Right atrium auricular region (tissue), 2 donors: Measurements from ENCODE around the gene UBE2S. TPM values are rescaled to one million over a fixed set of nuclear protein-coding genes. Genes with fewer than 3 reads are reported as not detected.
"Not testable (repeated sequence)": the region's sequence is repeated elsewhere in the genome, so short reads cannot be mapped to it uniquely, and the experiment has no call there.

ENCODE experiments used
- DNase-seq: peaks from one replicate; pipeline ENCODE4 v3.0.0-alpha.2; 2019; ENCODE audit warnings: low spot score
- H3K27ac ChIP-seq, 2 donors: fragments of 200-600 bp; sonication (generic); 1 replicate in 1 of 2; 2 replicates in 1 of 2; pipeline ENCODE4 v1.5.1; 2016 to 2019
- H3K27me3 ChIP-seq, 2 donors: fragments of 200-600 bp; sonication (generic); one replicate each; pipeline versions ENCODE4 v1.5.1 to v1.6.0; 2017 to 2019
- H3K36me3 ChIP-seq: fragments of 200-600 bp; sonication (generic); one replicate; pipeline ENCODE4 v1.5.1; 2016
- H3K4me1 ChIP-seq, 2 donors: fragments of 200-600 bp; sonication (generic); one replicate each; pipeline versions ENCODE4 v1.5.1 to v1.6.0; 2017 to 2019
- H3K4me3 ChIP-seq, 2 donors: fragments of 200-600 bp; sonication (generic); 1 replicate in 1 of 2; 2 replicates in 1 of 2; pipeline ENCODE4 v1.5.1; 2017 to 2019; ENCODE audit warnings: mild to moderate bottlenecking in 1 of 2, moderate library complexity in 1 of 2
- H3K9me3 ChIP-seq, 2 donors: fragments of 200-600 bp; sonication (generic); one replicate each; pipeline ENCODE4 v1.5.1; 2019
- total RNA-seq, 2 donors: library from RNA; depleted of rRNA; stranded (reverse); fragments of >200 nt; gene quantifications; one replicate each; pipeline ENCODE4 v1.1.0, GENCODE V29; 2016
- TF ChIP-seq, protein P1 (sequence below), 2 donors: fragments of 200-600 bp; sonication (generic); IDR thresholded peaks; one replicate each; pipeline ENCODE4 v1.5.1; 2019; ENCODE audit warnings: antibody characterized with exemption in 2 of 2

The UBE2S gene
- total RNA-seq, 2 donors from 2014 or later: 19.1 to 22.0 TPM

DNA sequence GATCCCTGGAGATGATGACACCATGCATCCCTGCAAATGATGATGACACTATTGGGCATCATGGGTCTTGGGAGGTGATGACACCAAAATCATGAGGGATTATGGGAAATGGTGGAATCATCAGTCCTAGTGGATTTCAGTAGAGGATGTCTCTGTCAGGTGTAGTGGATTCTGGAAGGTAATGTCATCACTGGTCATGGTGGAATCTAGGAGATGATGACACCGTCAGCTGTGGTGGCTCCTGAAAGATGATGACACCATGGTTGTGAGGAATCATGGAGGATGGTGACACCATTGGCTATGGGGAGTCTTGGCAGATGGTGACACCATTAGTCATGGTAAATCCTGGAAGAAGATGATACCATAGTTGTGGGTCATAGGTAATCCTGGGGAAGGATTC lies 23.6 kb upstream of the UBE2S start:
- DNase-seq: no peak
- Histone ChIP-seq H3K4me1 (no peaks in the 10 kb centered on the region), H3K9me3 (no peaks in the 10 kb centered on the region), H3K36me3 (no peaks in the 10 kb centered on the region), H3K27me3 (peaks cover 0 to 16% of the 10 kb centered on the region in 2 donors), H3K4me3 (no peak overlapping the region), H3K27ac (no peak overlapping the region)
- TF ChIP-seq, protein P1, sequence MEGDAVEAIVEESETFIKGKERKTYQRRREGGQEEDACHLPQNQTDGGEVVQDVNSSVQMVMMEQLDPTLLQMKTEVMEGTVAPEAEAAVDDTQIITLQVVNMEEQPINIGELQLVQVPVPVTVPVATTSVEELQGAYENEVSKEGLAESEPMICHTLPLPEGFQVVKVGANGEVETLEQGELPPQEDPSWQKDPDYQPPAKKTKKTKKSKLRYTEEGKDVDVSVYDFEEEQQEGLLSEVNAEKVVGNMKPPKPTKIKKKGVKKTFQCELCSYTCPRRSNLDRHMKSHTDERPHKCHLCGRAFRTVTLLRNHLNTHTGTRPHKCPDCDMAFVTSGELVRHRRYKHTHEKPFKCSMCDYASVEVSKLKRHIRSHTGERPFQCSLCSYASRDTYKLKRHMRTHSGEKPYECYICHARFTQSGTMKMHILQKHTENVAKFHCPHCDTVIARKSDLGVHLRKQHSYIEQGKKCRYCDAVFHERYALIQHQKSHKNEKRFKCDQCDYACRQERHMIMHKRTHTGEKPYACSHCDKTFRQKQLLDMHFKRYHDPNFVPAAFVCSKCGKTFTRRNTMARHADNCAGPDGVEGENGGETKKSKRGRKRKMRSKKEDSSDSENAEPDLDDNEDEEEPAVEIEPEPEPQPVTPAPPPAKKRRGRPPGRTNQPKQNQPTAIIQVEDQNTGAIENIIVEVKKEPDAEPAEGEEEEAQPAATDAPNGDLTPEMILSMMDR (IDR thresholded peaks at IDR 0.05): no peak

GRCh38 chr19:55426042-55426441 lies 18.5 kb upstream of the UBE2S start:
- no peaks in the 10 kb centered on the region for H3K36me3 ChIP-seq
- no peak overlapping the region for H3K27ac ChIP-seq
- H3K4me3 ChIP-seq: no peak overlapping the region
- peaks cover 0 to 7% of the 10 kb centered on the region in 2 donors for H3K27me3 ChIP-seq
- TF ChIP-seq, protein P1 (IDR thresholded peaks at IDR 0.05): no peak
- no peak for DNase-seq
- no peaks in the 10 kb centered on the region for H3K9me3 ChIP-seq
- H3K4me1 ChIP-seq: no peaks in the 10 kb centered on the region

DNA sequence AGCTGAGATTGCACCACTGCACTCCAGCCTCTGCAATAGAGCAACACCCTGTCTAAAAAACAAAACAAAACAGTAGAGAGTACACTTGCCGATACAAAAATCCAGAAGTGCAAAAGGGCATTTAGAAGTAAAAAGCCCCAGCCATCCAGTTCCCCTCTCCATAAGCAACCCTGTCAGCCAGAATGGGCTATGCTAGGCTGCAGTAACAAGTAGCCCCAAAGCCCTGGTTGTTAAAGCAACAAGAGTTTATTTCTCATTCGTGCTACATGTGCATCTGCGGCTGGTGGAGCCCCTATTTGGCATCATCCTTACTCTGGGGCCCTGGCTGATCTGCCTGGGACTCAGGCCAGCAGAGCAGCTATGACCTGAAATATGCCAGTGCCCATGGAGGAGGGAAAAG lies 16.9 kb upstream of the UBE2S start:
- TF ChIP-seq, protein P1 (IDR thresholded peaks at IDR 0.05): no peak
- peaks cover 0 to 1% of the 10 kb centered on the region in 2 donors for H3K27me3 ChIP-seq
- no peaks in the 10 kb centered on the region for H3K36me3 ChIP-seq
- no peak for DNase-seq
- no peak overlapping the region for H3K27ac ChIP-seq
- no peaks in the 10 kb centered on the region for H3K9me3 ChIP-seq
- H3K4me1 ChIP-seq: no peaks in the 10 kb centered on the region
- no peak overlapping the region for H3K4me3 ChIP-seq

GRCh38 chr19:55423225-55424005 lies 15.8 kb upstream of the UBE2S start:
- Histone ChIP-seq H3K27ac (no peak overlapping the region), H3K36me3 (no peaks in the 10 kb centered on the region), H3K9me3 (no peaks in the 10 kb centered on the region), H3K4me1 (no peaks in the 10 kb centered on the region), H3K4me3 (no peak overlapping the region), H3K27me3 (no peaks in the 10 kb centered on the region)
- TF ChIP-seq, protein P1 (IDR thresholded peaks at IDR 0.05): no peak
- DNase-seq: no peak

- not testable (repeated sequence) for H3K4me1 ChIP-seq, H3K4me3 ChIP-seq, H3K9me3 ChIP-seq, H3K36me3 ChIP-seq, DNase-seq, H3K27me3 ChIP-seq, H3K27ac ChIP-seq
Measured at GRCh38 chr19:55421281-55421680, 13.7 kb upstream of the UBE2S start.

DNA sequence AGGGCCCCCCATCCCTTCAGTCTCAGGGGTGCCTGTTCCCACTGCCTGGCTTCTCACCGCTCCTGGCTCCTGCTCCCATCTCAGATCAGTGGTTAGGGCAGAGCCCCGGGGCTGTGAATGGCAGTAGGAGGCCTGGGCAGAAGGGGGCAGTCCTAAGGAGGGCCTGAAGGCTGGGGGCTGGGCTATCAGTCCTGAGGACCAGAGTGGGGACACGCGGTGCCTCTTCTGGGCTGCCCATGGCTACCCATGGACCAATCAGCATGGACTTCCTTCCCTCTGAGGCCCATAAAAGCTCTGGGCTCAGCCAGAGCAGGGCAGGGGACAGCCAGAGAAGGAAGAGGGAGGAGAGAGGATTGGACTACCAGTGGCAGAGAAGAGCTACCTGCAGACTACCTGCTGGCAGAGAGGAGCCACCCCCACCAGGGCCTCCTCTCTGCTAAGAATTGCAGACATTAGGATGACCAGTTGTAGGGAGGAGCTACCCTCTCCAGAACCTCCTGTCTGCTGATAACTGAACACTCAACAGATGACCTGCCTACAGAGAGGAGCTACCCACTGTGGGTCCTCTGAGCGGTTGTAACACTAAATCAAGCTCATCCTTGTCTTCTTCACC lies 12.1 kb upstream of the UBE2S start:
- no peaks in the 10 kb centered on the region for H3K4me1 ChIP-seq
- no peaks in the 10 kb centered on the region for H3K27me3 ChIP-seq
- H3K36me3 ChIP-seq: no peaks in the 10 kb centered on the region
- TF ChIP-seq, protein P1 (IDR thresholded peaks at IDR 0.05): no peak
- DNase-seq: no peak
- H3K9me3 ChIP-seq: no peaks in the 10 kb centered on the region
- no peak overlapping the region for H3K27ac ChIP-seq
- no peak overlapping the region for H3K4me3 ChIP-seq
